PC-9 (cell line): Measurements from ENCODE around the gene REG3G.

Experiments
- EZH2 ChIP-seq: fragments of 200-600 bp; sonication (generic); IDR thresholded peaks from 2 replicates; pipeline ENCODE4 v1.8.0; 2017; ENCODE audit warnings: antibody characterized with exemption, low read depth
- TF ChIP-seq, protein P1 (sequence below): fragments of 200-600 bp; sonication (generic); conservative IDR thresholded peaks from 2 replicates; pipeline ENCODE4 v1.6.1; 2017; ENCODE audit warnings: mixed run types, antibody characterized with exemption, mild to moderate bottlenecking, moderate library complexity

DNA sequence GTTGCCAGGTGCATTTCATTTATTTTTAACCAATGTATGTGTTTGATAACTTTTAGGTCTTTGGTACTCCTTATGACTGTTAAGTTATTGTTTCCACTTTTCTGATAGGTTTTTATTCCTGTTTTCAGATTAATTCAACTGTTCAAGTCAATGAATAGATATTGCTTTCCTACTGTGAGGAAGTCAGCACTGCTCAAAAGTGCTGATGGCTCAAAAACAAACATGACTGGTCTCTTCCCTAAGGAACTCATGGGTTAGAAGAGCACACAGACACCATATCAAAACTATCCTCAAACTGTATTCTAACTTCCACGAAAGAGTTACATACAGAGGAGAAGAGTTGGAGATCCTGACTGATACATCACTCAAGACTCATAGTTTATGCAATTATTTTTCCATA is 39.9 kb upstream of the REG3G start:
- TF ChIP-seq, protein P1, sequence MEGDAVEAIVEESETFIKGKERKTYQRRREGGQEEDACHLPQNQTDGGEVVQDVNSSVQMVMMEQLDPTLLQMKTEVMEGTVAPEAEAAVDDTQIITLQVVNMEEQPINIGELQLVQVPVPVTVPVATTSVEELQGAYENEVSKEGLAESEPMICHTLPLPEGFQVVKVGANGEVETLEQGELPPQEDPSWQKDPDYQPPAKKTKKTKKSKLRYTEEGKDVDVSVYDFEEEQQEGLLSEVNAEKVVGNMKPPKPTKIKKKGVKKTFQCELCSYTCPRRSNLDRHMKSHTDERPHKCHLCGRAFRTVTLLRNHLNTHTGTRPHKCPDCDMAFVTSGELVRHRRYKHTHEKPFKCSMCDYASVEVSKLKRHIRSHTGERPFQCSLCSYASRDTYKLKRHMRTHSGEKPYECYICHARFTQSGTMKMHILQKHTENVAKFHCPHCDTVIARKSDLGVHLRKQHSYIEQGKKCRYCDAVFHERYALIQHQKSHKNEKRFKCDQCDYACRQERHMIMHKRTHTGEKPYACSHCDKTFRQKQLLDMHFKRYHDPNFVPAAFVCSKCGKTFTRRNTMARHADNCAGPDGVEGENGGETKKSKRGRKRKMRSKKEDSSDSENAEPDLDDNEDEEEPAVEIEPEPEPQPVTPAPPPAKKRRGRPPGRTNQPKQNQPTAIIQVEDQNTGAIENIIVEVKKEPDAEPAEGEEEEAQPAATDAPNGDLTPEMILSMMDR: no peak
- TF ChIP-seq EZH2: no peak
